HEK293 (cell line): ENCODE results near the gene FAAH.

Experiments used
- CTCF ChIP-seq: fragments of 450-650 bp; formaldehyde crosslinking; IDR thresholded peaks from 2 replicates; pipeline ENCODE4 v1.5.1; 2016; ENCODE audit warnings: missing biosample characterization, missing genetic modification characterization
- PATZ1 ChIP-seq: fragments of 450-650 bp; formaldehyde crosslinking; IDR thresholded peaks from 2 replicates; pipeline ENCODE4 v1.5.1; 2016; ENCODE audit warnings: missing biosample characterization, missing genetic modification characterization
- YY1 ChIP-seq: fragments of 450-650 bp; formaldehyde crosslinking; IDR thresholded peaks from 2 replicates; pipeline ENCODE4 v1.5.1; 2018; ENCODE audit warnings: missing biosample characterization, missing genetic modification characterization
- ZBTB21 ChIP-seq: fragments of 450-650 bp; formaldehyde crosslinking; IDR thresholded peaks from 2 replicates; pipeline ENCODE4 v1.5.1; 2017; ENCODE audit warnings: missing biosample characterization, missing genetic modification characterization
- ZBTB49 ChIP-seq: fragments of 450-650 bp; formaldehyde crosslinking; IDR thresholded peaks from 2 replicates; pipeline ENCODE4 v1.5.1; 2016; ENCODE audit warnings: missing biosample characterization, missing genetic modification characterization, low read depth
- ZNF184 ChIP-seq: fragments of 450-650 bp; IDR thresholded peaks from 2 replicates; pipeline ENCODE4 v1.5.1; 2018; ENCODE audit warnings: missing biosample characterization, mild to moderate bottlenecking, missing genetic modification characterization
- ZNF670 ChIP-seq: fragments of 450-650 bp; formaldehyde crosslinking; IDR thresholded peaks from 2 replicates; pipeline ENCODE4 v1.5.1; 2016; ENCODE audit warnings: missing biosample characterization, missing genetic modification characterization, low read depth

GRCh38 chr1:46442317-46443161 lies 48.4 kb downstream of the FAAH start:
- TF ChIP-seq YY1 (tag by site-specific recombination) (no peak), ZBTB21 (no peak), ZNF670 (tag by site-specific recombination) (no peak), CTCF (tag by site-specific recombination) (peak; percentile 91), ZBTB49 (tag by site-specific recombination) (no peak), ZNF184 (tag by site-specific recombination) (no peak), PATZ1 (tag by site-specific recombination) (peak; percentile 44; the same call in 1 of the 2 replicates)
